Measurements from ENCODE around the gene FAS. TPM values are rescaled to one million over a fixed set of nuclear protein-coding genes. Genes with fewer than 3 reads are reported as not detected.

FAS gene
- total RNA-seq, 1 donor from 2014 or later, result 9.2 TPM

- H3K36me3 Mint-ChIP-seq, result no peaks in the 10 kb centered on the region
- no peak for DNase-seq (ENCODE audit: extremely low spot score, unreplicated experiment)
- H3K4me3 Mint-ChIP-seq, result peak overlapping the region; percentile 74
- peak overlapping the region; percentile 41 for H3K27ac Mint-ChIP-seq
- peaks cover 26% of the 10 kb centered on the region for H3K4me1 Mint-ChIP-seq (ENCODE audit: unreplicated experiment)
- TF ChIP-seq CTCF (conservative IDR thresholded peaks at IDR 0.05), result no peak
- H3K9me3 Mint-ChIP-seq, result no peaks in the 10 kb centered on the region
- peaks cover 17% of the 10 kb centered on the region for H3K27me3 Mint-ChIP-seq
Measured at GRCh38 chr10:88992921-88993524, 2.4 kb downstream of the FAS start.

- no peak overlapping the region for H3K27ac Mint-ChIP-seq
- H3K4me1 Mint-ChIP-seq (ENCODE audit: unreplicated experiment), result peaks cover 26% of the 10 kb centered on the region
- no peak for TF ChIP-seq CTCF (conservative IDR thresholded peaks at IDR 0.05)
- H3K36me3 Mint-ChIP-seq, result no peaks in the 10 kb centered on the region
- H3K4me3 Mint-ChIP-seq, result no peak overlapping the region
- no peak for DNase-seq (ENCODE audit: extremely low spot score, unreplicated experiment)
- peaks cover 17% of the 10 kb centered on the region for H3K27me3 Mint-ChIP-seq
- H3K9me3 Mint-ChIP-seq, result no peaks in the 10 kb centered on the region
Measured at GRCh38 chr10:88994019-88994418, 3.4 kb downstream of the FAS start.

GRCh38 chr10:88995156-88995876, 4.7 kb downstream of the FAS start:
- TF ChIP-seq CTCF (conservative IDR thresholded peaks at IDR 0.05), result no peak

GRCh38 chr10:88996927-88997326, 6.3 kb downstream of the FAS start:
- no peak overlapping the region for H3K27ac Mint-ChIP-seq

More at GRCh38 chr10:88995156-88995876, 4.7 kb downstream of the FAS start:
- peaks cover 12% of the 10 kb centered on the region for H3K27me3 Mint-ChIP-seq
- H3K4me1 Mint-ChIP-seq (ENCODE audit: unreplicated experiment), result peaks cover 18% of the 10 kb centered on the region
- DNase-seq (ENCODE audit: extremely low spot score, unreplicated experiment), result no peak
- H3K27ac Mint-ChIP-seq, result no peak overlapping the region
- H3K4me3 Mint-ChIP-seq, result no peak overlapping the region
- H3K36me3 Mint-ChIP-seq, result no peaks in the 10 kb centered on the region
- no peaks in the 10 kb centered on the region for H3K9me3 Mint-ChIP-seq

GRCh38 chr10:88999625-89000024, 9.0 kb downstream of the FAS start:
- no peak for DNase-seq (ENCODE audit: extremely low spot score, unreplicated experiment)
- Mint-ChIP-seq H3K27me3 (peaks cover 3% of the 10 kb centered on the region), H3K27ac (peak overlapping the region; percentile 34), H3K36me3 (no peaks in the 10 kb centered on the region), H3K9me3 (no peaks in the 10 kb centered on the region), H3K4me1 (ENCODE audit: unreplicated experiment) (peaks cover 9% of the 10 kb centered on the region), H3K4me3 (no peak overlapping the region)
- no peak for TF ChIP-seq CTCF (conservative IDR thresholded peaks at IDR 0.05)

More at GRCh38 chr10:88996927-88997326, 6.3 kb downstream of the FAS start:
- H3K4me3 Mint-ChIP-seq, result no peak overlapping the region
- DNase-seq (ENCODE audit: extremely low spot score, unreplicated experiment), result no peak
- H3K27me3 Mint-ChIP-seq, result peaks cover 5% of the 10 kb centered on the region
- peaks cover 18% of the 10 kb centered on the region for H3K4me1 Mint-ChIP-seq (ENCODE audit: unreplicated experiment)
- H3K9me3 Mint-ChIP-seq, result no peaks in the 10 kb centered on the region
- no peaks in the 10 kb centered on the region for H3K36me3 Mint-ChIP-seq
- TF ChIP-seq CTCF (conservative IDR thresholded peaks at IDR 0.05), result no peak

Data from type B pancreatic cell (in vitro differentiated cells).